Measurements from ENCODE around the gene SPRR2G.
"Not testable (repeated sequence)": the region's sequence is repeated elsewhere in the genome, so short reads cannot be mapped to it uniquely, and the experiment has no call there.

SPRR2G gene

GRCh38 chr1:153113416-153113815 lies 37.3 kb downstream of the SPRR2G start, which contains the start of gene SPRR2F:
SPRR2F (minus strand) TSS chr1:153113516; CDS start chr1:153112733, 783 bp downstream.
- DNase-seq (ENCODE audit: low spot score), result no peak
- TF ChIP-seq CTCF (IDR thresholded peaks at IDR 0.05; ENCODE audit: extremely low read depth, missing control alignments), result no peak

GRCh38 chr1:153112454-153112853 lies 38.2 kb downstream of the SPRR2G start:
- DNase-seq (ENCODE audit: low spot score), result not testable (repeated sequence)

GRCh38 chr1:153100245-153100644 lies 50.4 kb downstream of the SPRR2G start:
- no peak for TF ChIP-seq CTCF (IDR thresholded peaks at IDR 0.05; ENCODE audit: extremely low read depth, missing control alignments)
- DNase-seq (ENCODE audit: low spot score), result no peak
